Duodenal mucosa (tissue), 2 donors: ENCODE results near the gene COL6A2.
"Not testable (repeated sequence)": the region's sequence is repeated elsewhere in the genome, so short reads cannot be mapped to it uniquely, and the experiment has no call there.

Experiments used
- H3K27ac ChIP-seq: one replicate; pipeline ENCODE4 v1.7.0; 2013; ENCODE audit warnings: low read depth, low read length
- H3K27me3 ChIP-seq, 2 donors: one replicate each; pipeline ENCODE4 v1.7.0; 2013; ENCODE audit warnings: low read length in 2 of 2, control low read depth in 1 of 2; ENCODE audit not compliant: insufficient read depth in 2 of 2, control insufficient read depth in 1 of 2
- H3K36me3 ChIP-seq, 2 donors: one replicate each; pipeline ENCODE4 v1.7.0; 2013; ENCODE audit warnings: low read length in 2 of 2, control low read depth in 1 of 2; ENCODE audit not compliant: insufficient read depth in 2 of 2, control insufficient read depth in 1 of 2
- H3K4me1 ChIP-seq, 2 donors: one replicate each; pipeline ENCODE4 v1.7.0; 2013; ENCODE audit warnings: low read length in 2 of 2, control low read depth in 1 of 2; ENCODE audit not compliant: insufficient read depth in 2 of 2, control insufficient read depth in 1 of 2
- H3K4me3 ChIP-seq, 2 donors: one replicate each; pipeline ENCODE4 v1.7.0; 2013; ENCODE audit warnings: low read length in 2 of 2, low read depth in 1 of 2
- H3K9ac ChIP-seq, 2 donors: one replicate each; pipeline ENCODE4 v1.7.0; 2013; ENCODE audit warnings: low read length in 2 of 2, low read depth in 1 of 2
- H3K9me3 ChIP-seq, 2 donors: one replicate each; pipeline ENCODE4 v1.7.0; 2013; ENCODE audit warnings: low read length in 2 of 2, control low read depth in 1 of 2; ENCODE audit not compliant: control insufficient read depth in 1 of 2

Gene COL6A2

DNA sequence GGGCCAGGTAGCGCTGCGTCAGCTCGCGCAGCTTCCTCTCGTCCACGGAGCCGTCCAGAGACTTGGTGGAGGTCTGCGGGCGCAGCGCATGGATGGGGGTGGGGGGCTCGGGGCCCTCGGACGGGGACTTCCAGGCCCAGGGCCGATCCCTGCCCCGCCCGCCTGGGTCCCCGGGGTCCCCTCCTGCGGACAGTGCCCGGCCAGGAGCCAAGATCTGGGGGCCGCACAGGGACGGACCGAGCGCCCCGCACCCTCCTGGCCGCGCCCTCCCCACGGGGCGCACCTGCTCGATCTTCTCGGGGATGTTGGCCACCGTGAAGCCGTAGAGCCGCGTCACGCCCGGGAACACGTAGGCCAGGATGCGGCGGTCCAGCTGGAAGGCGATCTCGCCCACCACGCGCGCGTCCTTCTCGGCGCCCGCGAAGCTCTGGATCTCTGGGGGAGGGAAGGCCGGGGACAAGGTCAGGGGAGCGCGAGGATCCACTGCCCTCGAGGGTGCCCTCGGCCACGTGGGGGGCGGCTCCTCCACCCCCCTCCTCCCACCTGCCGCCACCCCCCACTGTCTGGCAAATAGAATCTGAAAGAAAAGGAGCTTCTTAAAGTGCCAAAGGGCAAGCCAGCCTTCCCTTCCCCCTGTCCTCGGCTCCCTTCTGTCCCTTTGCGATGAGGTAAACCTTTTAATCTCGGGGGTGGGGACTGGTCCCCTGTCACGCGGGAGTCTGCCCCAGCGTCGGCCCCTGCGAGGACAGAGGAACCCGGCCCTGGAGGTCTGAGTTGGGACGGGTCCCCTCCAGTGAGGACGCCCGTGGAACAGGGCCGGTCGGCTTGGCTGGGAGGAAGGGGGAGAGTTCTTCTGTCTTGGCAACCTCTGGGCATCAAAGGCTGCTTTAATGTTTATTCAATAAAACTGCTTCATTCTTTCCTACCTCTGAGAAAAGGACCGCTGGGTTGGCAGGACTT lies 64.0 kb downstream of the COL6A2 start:
- no peaks in the 10 kb centered on the region for H3K27me3 ChIP-seq
- H3K9me3 ChIP-seq, result no peaks in the 10 kb centered on the region
- no peaks in the 10 kb centered on the region for H3K36me3 ChIP-seq
- H3K4me3 ChIP-seq, result no peak overlapping the region
- H3K27ac ChIP-seq, result no peak overlapping the region
- no peaks in the 10 kb centered on the region for H3K4me1 ChIP-seq
- no peak overlapping the region for H3K9ac ChIP-seq

DNA sequence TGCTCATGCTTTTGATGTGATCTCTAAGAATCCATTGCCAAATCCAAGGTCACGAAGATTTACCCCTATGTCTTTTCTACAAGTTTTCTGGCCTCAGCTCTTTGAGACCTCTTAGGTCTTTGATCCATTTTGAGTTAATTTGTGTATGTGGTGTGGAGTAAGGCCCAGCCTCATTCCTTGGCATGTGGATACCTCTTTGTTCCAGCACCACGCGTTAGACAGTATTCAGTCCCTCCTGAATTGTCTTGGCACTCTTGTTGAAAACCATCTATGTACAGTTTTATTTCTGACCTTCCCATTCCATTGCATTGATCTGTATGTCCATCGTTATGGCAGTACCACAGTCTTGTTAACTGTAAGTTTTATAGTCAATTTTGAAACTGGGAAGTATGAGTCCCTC lies 65.5 kb downstream of the COL6A2 start:
- no peaks in the 10 kb centered on the region for H3K36me3 ChIP-seq

DNA sequence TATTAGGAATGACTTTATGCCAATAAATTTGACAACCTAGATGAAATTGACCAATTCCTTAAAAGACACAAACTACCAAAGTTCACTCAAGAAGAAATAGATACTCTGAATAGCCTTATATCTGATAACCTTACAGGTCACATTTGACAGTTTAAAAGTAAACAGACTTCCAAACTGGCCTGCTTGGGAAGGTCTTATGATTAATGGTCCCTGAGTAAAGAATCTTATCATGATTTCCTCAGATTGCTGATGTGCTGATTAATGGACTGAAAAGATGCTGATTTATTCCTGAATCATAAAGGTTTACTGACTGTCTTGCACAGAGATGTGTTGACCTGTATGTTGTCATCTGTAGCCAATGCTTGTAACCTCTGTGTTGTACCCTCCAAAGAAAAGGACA lies 67.2 kb downstream of the COL6A2 start:
- H3K36me3 ChIP-seq, result no peaks in the 10 kb centered on the region
- H3K9ac ChIP-seq, result no peak overlapping the region
- no peak overlapping the region for H3K27ac ChIP-seq
- H3K4me3 ChIP-seq, result no peak overlapping the region
- no peaks in the 10 kb centered on the region for H3K27me3 ChIP-seq
- no peaks in the 10 kb centered on the region for H3K4me1 ChIP-seq
- H3K9me3 ChIP-seq, result no peaks in the 10 kb centered on the region

More for the DNA sequence above, 65.5 kb downstream of the COL6A2 start:
- Histone ChIP-seq H3K4me1 (no peaks in the 10 kb centered on the region), H3K27ac (no peak overlapping the region), H3K27me3 (no peaks in the 10 kb centered on the region), H3K9me3 (no peaks in the 10 kb centered on the region), H3K4me3 (no peak overlapping the region), H3K9ac (no peak overlapping the region)

DNA sequence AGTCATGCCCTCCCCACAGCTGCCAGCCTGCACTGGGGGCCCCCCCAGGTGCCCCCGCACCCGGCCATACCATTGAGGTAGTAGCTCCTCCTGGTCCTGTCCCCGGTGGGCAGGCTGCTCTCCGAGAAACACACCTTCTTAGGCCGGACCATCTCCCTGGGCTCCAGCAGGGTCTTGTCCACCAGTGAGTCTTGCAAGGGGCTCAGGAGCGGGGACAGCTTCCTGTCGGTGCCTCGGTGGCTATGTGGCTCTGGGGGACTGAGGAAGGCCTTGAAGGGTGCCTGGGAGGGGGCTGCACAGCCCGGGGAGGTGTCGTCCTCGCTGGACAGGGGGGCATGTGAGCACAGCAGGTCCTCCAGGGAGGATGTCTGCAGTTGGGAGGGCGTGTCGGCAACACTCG lies 70.3 kb downstream of the COL6A2 start:
- no peak overlapping the region for H3K27ac ChIP-seq
- H3K27me3 ChIP-seq, result no peaks in the 10 kb centered on the region
- no peaks in the 10 kb centered on the region for H3K36me3 ChIP-seq
- H3K4me3 ChIP-seq, result no peak overlapping the region
- no peaks in the 10 kb centered on the region for H3K9me3 ChIP-seq
- no peaks in the 10 kb centered on the region for H3K4me1 ChIP-seq
- no peak overlapping the region for H3K9ac ChIP-seq

DNA sequence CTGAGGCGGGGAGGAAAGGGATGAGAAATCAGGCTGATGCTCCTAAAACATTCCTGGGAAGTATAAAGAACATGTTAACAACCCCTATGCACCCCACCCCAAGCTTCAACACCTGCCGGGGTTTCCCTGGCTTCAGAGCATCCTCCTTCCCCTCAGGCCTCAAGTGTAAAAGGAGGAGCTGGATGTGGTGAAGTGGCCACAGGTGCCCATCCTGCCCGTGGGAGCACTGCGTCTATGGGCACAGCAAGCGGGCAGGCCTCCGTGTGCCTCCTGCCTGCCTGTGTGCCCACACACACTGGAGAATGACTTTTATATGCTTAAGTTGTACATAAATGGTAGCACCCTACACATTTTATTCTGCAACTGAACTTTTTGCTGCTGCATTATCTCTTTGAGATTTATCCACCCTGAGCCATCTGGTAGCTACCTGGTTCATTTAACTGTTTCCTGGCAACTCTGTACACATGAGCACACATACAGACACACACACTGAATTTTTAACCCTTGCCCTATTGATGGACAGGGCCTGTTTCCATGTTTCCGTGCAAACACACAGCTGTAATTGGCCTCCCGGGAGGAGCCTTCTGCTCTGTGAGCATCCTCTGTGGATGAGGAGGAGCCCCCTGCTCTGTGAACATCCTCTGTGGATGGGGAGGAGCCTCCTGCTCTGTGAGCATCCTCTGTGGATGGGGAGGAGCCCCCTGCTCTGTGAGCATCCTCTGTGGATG lies 70.9 kb downstream of the COL6A2 start:
- H3K27ac ChIP-seq, result no peak overlapping the region
- H3K9ac ChIP-seq, result no peak overlapping the region
- H3K4me3 ChIP-seq, result no peak overlapping the region
- H3K27me3 ChIP-seq, result no peaks in the 10 kb centered on the region
- H3K9me3 ChIP-seq, result peaks cover 0 to 4% of the 10 kb centered on the region in 2 donors
- H3K4me1 ChIP-seq, result no peaks in the 10 kb centered on the region
- H3K36me3 ChIP-seq, result no peaks in the 10 kb centered on the region

DNA sequence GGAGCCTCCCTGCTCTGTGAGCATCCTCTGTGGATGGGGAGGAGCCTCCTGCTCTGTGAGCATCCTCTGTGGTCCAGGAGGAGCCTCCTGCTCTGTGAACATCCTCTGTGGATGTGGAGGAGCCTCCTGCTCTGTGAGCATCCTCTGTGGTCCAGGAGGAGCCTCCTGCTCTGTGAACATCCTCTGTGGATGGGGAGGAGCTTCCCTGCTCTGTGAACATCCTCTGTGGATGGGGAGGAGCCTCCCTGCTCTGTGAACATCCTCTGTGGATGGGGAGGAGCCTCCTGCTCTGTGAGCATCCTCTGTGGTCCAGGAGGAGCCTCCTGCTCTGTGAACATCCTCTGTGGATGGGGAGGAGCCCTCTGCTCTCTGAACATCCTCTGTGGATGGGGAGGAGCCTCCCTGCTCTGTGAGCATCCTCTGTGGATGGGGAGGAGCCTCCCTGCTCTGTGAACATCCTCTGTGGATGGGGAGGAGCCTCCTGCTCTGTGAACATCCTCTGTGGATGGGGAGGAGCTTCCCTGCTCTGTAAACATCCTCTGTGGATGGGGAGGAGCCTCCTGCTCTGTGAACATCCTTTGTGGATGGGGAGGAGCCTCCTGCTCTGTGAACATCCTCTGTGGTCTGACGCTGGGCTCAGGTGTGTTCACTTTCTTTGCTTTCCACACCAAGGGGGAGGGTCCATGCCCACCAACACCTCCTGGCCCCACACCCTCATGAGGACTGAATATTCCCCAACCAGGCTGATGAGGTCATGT lies 72.7 kb downstream of the COL6A2 start:
- not testable (repeated sequence) for H3K27ac ChIP-seq

DNA sequence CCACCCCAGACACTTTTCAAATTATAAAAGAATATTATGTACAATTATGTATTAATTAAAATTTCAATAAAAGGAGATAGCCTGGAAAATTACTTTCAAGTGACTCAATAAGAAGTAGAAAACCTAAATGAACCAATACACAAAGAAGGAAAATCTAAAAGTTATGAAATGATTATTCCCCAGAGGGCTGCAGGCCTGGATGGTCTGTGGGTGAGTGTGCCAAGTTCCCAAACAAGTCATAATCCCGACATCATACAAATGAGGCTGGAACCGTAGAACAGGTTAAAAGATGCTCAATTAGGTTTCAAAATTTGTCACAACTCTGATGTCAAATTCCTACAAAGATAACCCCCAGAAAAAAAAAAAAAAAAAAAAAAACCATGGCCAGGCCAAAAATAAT lies 73.7 kb downstream of the COL6A2 start:
- no peaks in the 10 kb centered on the region for H3K27me3 ChIP-seq
- H3K9me3 ChIP-seq, result peaks cover 0 to 4% of the 10 kb centered on the region in 2 donors
- no peak overlapping the region for H3K27ac ChIP-seq
- no peaks in the 10 kb centered on the region for H3K4me1 ChIP-seq
- H3K4me3 ChIP-seq, result no peak overlapping the region
- H3K36me3 ChIP-seq, result no peaks in the 10 kb centered on the region
- no peak overlapping the region for H3K9ac ChIP-seq

More for the DNA sequence above, 72.7 kb downstream of the COL6A2 start:
- H3K36me3 ChIP-seq, H3K9me3 ChIP-seq, H3K4me3 ChIP-seq, H3K9ac ChIP-seq, H3K4me1 ChIP-seq, H3K27me3 ChIP-seq: not testable (repeated sequence)

DNA sequence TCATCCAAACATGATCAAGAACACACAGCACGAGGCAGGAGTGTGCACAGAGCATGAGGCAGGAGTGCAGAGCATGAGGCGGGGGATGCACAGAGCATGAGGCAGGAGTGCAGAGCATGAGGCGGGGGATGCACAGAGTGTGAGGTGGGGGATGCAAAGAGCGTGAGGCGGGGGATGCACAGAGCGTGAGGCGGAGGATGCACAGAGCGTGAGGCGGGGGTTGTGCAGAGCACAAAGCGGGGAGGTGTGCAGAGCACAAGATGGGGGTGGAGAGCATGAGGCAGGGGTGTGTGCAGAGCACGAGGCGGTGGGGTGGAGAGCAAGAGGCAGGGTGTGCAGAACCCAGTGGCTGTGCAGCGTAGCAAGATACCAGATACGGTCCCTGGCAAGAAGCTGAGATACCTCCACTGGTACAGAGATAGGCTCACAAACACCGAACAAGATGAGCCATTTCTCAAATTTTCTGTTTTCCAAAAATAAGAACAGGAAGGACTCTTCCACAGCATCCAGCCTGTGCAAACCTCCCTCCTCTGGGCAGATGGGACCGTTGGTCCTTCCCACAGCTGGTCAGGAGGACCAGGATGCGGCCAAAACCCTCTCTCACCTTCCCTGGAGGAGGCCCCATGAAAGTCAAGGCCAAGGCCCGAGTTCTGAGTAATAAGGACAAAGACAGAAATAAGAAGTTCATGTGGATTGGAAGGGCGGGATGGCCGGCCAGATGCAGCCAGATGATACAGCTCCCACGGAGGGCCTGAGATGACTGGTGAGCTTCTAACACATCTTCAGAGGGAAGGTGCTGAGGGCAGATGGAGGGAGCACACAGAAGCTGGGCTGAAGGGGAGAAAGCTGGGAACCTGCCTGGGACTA lies 74.3 kb downstream of the COL6A2 start:
- H3K27ac ChIP-seq, result no peak overlapping the region
- H3K27me3 ChIP-seq, result no peaks in the 10 kb centered on the region
- no peaks in the 10 kb centered on the region for H3K36me3 ChIP-seq
- H3K9me3 ChIP-seq, result peaks cover 0 to 4% of the 10 kb centered on the region in 2 donors
- H3K9ac ChIP-seq, result no peak overlapping the region
- H3K4me1 ChIP-seq, result no peaks in the 10 kb centered on the region
- no peak overlapping the region for H3K4me3 ChIP-seq

DNA sequence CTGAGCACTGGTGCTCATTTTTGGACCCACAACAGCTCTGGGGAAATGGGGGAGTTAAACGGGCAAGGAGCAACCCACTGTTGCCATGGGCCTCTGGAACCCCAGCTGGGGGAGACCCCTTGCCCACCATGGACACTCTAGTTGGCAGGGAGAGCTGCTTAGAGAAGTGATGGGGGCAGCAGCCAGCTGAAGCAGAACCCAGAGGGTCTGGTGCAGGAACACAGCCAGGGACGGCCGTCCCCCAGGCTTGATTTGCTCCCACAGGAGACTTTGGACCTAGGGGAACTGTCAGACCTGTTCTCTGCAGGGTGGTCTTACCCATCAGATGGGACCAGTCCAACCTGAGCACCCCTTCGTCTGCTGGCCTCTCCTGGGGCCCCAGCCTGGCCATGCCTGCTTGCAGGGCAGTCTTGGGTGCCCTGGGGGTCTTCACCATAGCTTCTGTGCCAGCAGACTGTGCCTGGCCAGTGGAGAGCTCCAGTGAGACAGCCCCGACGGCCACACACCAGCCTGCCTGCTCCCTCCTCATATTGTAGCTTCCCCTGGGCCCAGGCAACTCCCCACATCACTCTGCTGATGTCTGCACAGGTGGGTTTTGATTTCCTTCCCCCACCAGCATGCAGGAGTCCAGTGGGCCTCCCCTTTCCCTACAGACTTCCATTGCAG lies 75.1 kb downstream of the COL6A2 start:
- peaks cover 0 to 4% of the 10 kb centered on the region in 2 donors for H3K9me3 ChIP-seq
- H3K4me1 ChIP-seq, result no peaks in the 10 kb centered on the region
- H3K27me3 ChIP-seq, result no peaks in the 10 kb centered on the region
- H3K4me3 ChIP-seq, result no peak overlapping the region
- no peak overlapping the region for H3K9ac ChIP-seq
- H3K27ac ChIP-seq, result no peak overlapping the region
- H3K36me3 ChIP-seq, result no peaks in the 10 kb centered on the region
